Muscle layer of duodenum (tissue), 2 donors: ENCODE data around the gene NEIL3.
A peak's percentile ranks its signal among the peaks of the same experiment; 100 is the strongest.
"Not testable (repeated sequence)": the region's sequence is repeated elsewhere in the genome, so short reads cannot be mapped to it uniquely, and the experiment has no call there.

ENCODE experiments used
- H3K27ac ChIP-seq: one replicate; pipeline ENCODE4 v1.7.0; 2013; ENCODE audit warnings: mild to moderate bottlenecking, low read length
- H3K27me3 ChIP-seq: one replicate; pipeline ENCODE4 v1.7.0; 2013; ENCODE audit warnings: low read depth, mild to moderate bottlenecking, control low read depth, low read length
- H3K36me3 ChIP-seq, 2 donors: one replicate each; pipeline ENCODE4 v1.7.0; 2013; ENCODE audit warnings: low read length in 2 of 2, control low read depth in 1 of 2, mild to moderate bottlenecking in 1 of 2; ENCODE audit not compliant: insufficient read depth in 2 of 2, control insufficient read depth in 1 of 2
- H3K4me1 ChIP-seq, 2 donors: one replicate each; pipeline ENCODE4 v1.7.0; 2013; ENCODE audit warnings: low read length in 2 of 2, mild to moderate bottlenecking in 2 of 2, control low read depth in 1 of 2, moderate library complexity in 1 of 2; ENCODE audit not compliant: insufficient read depth in 2 of 2, control insufficient read depth in 1 of 2
- H3K4me3 ChIP-seq, 2 donors: one replicate each; pipeline ENCODE4 v1.7.0; 2013; ENCODE audit warnings: low read length in 2 of 2, low read depth in 1 of 2, mild to moderate bottlenecking in 1 of 2
- H3K9me3 ChIP-seq, 2 donors: one replicate each; pipeline ENCODE4 v1.7.0; 2013; ENCODE audit warnings: low read length in 2 of 2, control low read depth in 1 of 2, mild to moderate bottlenecking in 1 of 2; ENCODE audit not compliant: control insufficient read depth in 1 of 2
- donor health status: healthy.

NEIL3 gene

DNA sequence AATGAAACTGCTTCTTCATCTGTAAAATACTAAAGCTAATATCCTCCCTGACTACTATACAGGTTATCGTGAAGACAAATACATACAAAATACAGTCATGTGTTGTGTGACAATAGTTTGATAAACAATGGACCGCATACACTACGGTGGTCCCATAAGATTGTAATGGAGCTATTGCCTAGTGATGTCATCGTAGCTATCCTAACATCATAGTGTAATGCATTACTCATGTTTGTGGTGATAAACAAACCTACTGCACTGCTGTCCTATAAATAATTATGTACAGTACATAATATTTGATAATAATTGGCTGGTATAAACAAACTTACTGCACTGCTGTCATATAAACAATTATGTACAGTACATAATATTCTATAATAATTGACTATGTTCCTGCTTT is 5.6 kb upstream of the NEIL3 start:
- Histone ChIP-seq H3K27ac (no peak overlapping the region), H3K9me3 (no peaks in the 10 kb centered on the region), H3K4me3 (no peak overlapping the region), H3K4me1 (no peaks in the 10 kb centered on the region), H3K27me3 (no peaks in the 10 kb centered on the region), H3K36me3 (no peaks in the 10 kb centered on the region)

- not testable (repeated sequence) for H3K4me1 ChIP-seq, H3K4me3 ChIP-seq, H3K27ac ChIP-seq, H3K9me3 ChIP-seq, H3K36me3 ChIP-seq, H3K27me3 ChIP-seq
These were observed 4.8 kb upstream of the NEIL3 start for GRCh38 chr4:177304864-177305263.

GRCh38 chr4:177308125-177308524 is 1.5 kb upstream of the NEIL3 start:
- H3K9me3 ChIP-seq = no peaks in the 10 kb centered on the region
- no peaks in the 10 kb centered on the region for H3K36me3 ChIP-seq
- H3K27me3 ChIP-seq = no peaks in the 10 kb centered on the region
- H3K4me1 ChIP-seq = peaks cover 4 to 11% of the 10 kb centered on the region in 2 donors
- no peak overlapping the region for H3K27ac ChIP-seq
- H3K4me3 ChIP-seq = no peak overlapping the region

GRCh38 chr4:177308847-177309521 is 690 bp upstream of the NEIL3 start:
- Histone ChIP-seq H3K36me3 (no peaks in the 10 kb centered on the region), H3K4me1 (peaks cover 4 to 11% of the 10 kb centered on the region in 2 donors), H3K27ac (peak overlapping the region; percentile 18), H3K27me3 (no peaks in the 10 kb centered on the region), H3K9me3 (no peaks in the 10 kb centered on the region), H3K4me3 (peak overlapping the region; percentile 80 to 95)

DNA sequence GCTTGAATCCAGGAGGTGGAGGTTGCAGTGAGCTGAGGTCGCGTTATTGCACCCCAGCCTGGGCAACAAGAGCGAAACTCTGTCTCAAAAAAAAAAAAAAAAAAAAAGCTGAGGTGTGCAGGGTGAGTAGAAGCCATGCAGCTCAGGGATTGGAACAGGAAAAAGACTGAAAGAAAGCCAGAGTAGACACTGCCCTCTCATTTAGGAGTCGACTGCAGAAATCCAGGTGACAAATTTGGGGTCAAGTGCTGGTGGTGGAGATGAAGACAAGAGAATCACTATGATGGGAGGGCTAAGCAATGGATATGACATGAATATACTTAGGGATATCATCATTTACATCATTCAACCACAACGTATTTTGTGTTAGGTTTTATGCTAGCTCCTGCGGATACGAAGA is 1.9 kb downstream of the NEIL3 start:
- peaks cover 4 to 11% of the 10 kb centered on the region in 2 donors for H3K4me1 ChIP-seq
- H3K27me3 ChIP-seq = no peaks in the 10 kb centered on the region
- no peak overlapping the region for H3K27ac ChIP-seq
- no peaks in the 10 kb centered on the region for H3K36me3 ChIP-seq
- H3K4me3 ChIP-seq = no peak overlapping the region
- H3K9me3 ChIP-seq = no peaks in the 10 kb centered on the region

GRCh38 chr4:177313263-177313662 is 3.6 kb downstream of the NEIL3 start:
- no peaks in the 10 kb centered on the region for H3K9me3 ChIP-seq
- no peak overlapping the region for H3K4me3 ChIP-seq

GRCh38 chr4:177315767-177316464 is 6.2 kb downstream of the NEIL3 start:
- Histone ChIP-seq H3K4me1 (no peaks in the 10 kb centered on the region), H3K27me3 (no peaks in the 10 kb centered on the region), H3K9me3 (no peaks in the 10 kb centered on the region), H3K27ac (no peak overlapping the region), H3K36me3 (no peaks in the 10 kb centered on the region), H3K4me3 (peak overlapping the region in 1 of 2 donors; percentile 22)

More at GRCh38 chr4:177313263-177313662, 3.6 kb downstream of the NEIL3 start:
- Histone ChIP-seq H3K27me3 (no peaks in the 10 kb centered on the region), H3K4me1 (peaks cover 4 to 11% of the 10 kb centered on the region in 2 donors), H3K36me3 (no peaks in the 10 kb centered on the region), H3K27ac (no peak overlapping the region)

DNA sequence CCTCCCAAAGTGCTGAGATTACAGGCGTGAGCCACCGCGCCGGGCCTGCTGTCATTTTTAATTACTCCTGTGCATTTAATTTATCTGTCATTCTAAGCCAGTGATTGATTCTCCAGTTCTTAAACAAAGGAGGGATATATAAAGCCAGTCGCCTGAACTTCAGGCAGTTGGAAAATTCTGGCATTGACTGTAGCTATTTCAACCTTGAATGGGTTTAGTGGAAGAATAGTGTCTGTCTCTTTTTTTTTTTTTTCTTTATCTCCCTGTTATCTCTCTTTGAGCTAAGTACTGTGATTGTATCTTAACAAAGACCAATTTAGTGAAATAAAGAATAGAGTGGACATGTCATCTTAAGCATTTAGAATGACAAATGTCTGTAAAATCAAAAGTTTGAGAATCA is 11.0 kb downstream of the NEIL3 start:
- H3K9me3 ChIP-seq = no peaks in the 10 kb centered on the region
- H3K36me3 ChIP-seq = no peaks in the 10 kb centered on the region
- H3K4me3 ChIP-seq = no peak overlapping the region
- H3K4me1 ChIP-seq = no peaks in the 10 kb centered on the region
- no peaks in the 10 kb centered on the region for H3K27me3 ChIP-seq
- no peak overlapping the region for H3K27ac ChIP-seq

DNA sequence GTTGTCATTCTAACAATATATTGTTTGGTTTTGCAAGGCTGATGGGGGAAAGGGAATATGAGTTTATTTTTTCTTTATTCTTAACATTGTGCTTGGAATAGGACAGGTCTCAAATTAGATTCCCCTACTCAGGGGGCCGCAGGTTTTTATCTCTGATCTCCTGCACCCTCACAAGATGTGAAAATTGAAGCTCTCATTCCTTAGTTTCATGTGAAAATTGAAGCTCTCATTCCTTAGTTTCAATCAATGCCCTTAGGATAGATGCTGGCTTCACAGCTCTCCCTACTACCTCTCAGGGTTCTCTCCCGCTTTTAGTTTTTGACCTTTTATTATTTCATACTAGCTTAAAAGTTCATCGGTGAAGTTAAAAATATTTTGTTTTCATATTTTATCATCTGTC is 12.0 kb downstream of the NEIL3 start:
- Histone ChIP-seq H3K4me1 (no peaks in the 10 kb centered on the region), H3K27ac (no peak overlapping the region), H3K4me3 (no peak overlapping the region), H3K36me3 (no peaks in the 10 kb centered on the region), H3K27me3 (no peaks in the 10 kb centered on the region), H3K9me3 (no peaks in the 10 kb centered on the region)

DNA sequence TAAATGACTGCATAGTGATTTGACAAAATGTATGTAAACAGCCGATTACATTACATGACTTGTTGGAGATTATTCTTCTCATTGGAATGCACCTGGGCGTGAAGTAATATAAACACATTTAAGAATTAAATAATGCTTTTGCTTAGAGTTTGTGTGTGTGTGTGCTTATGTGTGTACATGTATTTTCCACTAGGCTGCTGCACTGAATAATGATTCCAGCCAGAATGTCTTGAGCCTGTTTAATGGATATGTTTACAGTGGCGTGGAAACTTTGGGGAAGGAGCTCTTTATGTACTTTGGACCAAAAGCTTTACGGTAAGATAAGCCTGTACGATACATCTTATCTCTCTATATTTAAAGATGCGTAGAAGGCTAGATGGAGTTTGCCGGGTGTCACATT is 12.6 kb downstream of the NEIL3 start:
- no peaks in the 10 kb centered on the region for H3K9me3 ChIP-seq
- H3K36me3 ChIP-seq = no peaks in the 10 kb centered on the region
- no peak overlapping the region for H3K4me3 ChIP-seq
- no peaks in the 10 kb centered on the region for H3K4me1 ChIP-seq
- no peak overlapping the region for H3K27ac ChIP-seq
- H3K27me3 ChIP-seq = no peaks in the 10 kb centered on the region

DNA sequence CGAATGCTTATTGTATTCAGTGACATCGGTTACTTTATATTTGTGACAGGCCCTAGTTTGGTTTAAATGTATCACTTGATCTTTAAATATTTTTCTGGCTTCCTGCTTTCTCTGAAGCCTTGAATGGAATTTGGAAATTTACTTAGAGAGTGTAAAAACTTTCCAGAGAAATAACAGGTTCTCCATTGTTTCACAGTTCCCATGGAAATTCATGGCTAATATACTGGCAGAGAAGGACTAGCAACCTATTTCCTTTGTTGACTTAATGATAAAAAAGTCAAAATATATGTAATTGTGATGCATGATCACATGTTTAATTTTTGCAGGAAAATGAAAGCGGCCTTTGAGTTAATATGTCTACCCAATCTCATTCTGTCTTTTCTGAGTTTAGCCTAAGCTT is 13.2 kb downstream of the NEIL3 start:
- Histone ChIP-seq H3K4me3 (no peak overlapping the region), H3K9me3 (no peaks in the 10 kb centered on the region), H3K36me3 (no peaks in the 10 kb centered on the region), H3K27ac (no peak overlapping the region), H3K27me3 (no peaks in the 10 kb centered on the region), H3K4me1 (no peaks in the 10 kb centered on the region)

- H3K27ac ChIP-seq = no peak overlapping the region
- H3K4me1 ChIP-seq = no peaks in the 10 kb centered on the region
- H3K27me3 ChIP-seq = no peaks in the 10 kb centered on the region
- no peaks in the 10 kb centered on the region for H3K9me3 ChIP-seq
- no peaks in the 10 kb centered on the region for H3K36me3 ChIP-seq
- no peak overlapping the region for H3K4me3 ChIP-seq
These were observed 13.7 kb downstream of the NEIL3 start for GRCh38 chr4:177323416-177323815.
